Measurements from ENCODE around the gene PDE4D.
"Not testable (repeated sequence)": the region's sequence is repeated elsewhere in the genome, so short reads cannot be mapped to it uniquely, and the experiment has no call there.

The PDE4D gene

DNA sequence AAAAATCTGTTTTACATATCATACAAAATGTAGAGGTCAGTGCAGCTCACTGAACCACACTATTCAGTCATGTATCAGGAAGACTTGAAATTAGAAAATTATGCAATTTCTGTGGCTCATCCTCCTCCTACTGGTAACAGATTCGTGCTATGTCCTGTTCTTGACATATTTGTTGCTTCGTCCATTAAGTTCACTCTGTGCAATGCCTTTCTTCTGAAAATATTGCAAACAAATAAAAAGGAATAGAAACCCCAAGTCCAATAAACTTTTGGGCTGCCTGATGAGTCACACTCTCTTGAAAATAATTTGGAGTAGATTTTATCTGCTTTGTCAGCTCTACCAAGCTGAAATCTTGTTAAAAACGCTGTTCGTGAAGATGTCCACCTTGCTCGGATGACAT lies 919.4 kb downstream of the PDE4D start:
- DNase-seq = no peak

GRCh38 chr5:58972301-58972700 lies 921.2 kb downstream of the PDE4D start:
- no peak for DNase-seq

DNA sequence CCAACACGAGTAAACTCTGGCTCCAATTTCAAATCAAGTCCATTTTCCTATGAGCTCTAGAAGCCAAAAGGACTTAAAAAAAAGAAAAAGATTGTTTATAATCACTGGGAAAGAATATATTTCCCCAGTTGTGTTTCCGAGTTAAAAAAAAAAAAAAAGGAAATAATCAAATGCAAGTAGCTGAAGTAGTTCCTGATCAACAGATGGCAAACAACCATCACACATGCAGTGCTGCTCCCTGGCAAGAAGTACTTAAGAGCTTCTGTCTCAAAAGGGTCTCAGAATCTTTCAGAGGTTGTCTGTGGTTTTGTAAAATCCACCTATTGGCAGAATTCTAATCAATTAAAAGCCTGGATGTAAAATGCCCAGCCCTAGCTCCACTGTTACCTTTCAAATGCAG lies 922.8 kb downstream of the PDE4D start:
- DNase-seq = no peak

DNA sequence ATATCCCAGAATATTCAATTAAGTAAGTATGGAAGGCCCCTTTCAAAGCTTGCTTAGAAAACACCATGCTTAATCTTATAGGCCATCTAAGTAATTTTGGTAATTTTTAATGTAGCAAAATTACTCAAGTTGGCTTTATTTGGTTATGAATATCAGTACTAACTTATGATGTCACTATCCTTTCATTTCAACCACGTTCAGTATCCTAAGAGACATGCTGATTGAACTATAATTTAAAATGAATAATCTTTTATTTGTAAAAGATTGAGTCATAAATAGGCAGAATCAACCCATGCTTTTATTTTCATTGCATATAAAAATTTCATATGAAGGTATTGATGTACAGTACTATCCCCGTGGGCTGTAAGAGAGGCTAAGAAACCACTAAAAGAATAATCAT lies 923.7 kb downstream of the PDE4D start:
- no peak for DNase-seq

GRCh38 chr5:58969253-58969652 lies 924.3 kb downstream of the PDE4D start:
- DNase-seq = no peak

GRCh38 chr5:58968350-58968749 lies 925.2 kb downstream of the PDE4D start:
- no peak for DNase-seq

GRCh38 chr5:58967597-58968281 lies 925.8 kb downstream of the PDE4D start:
- no peak for DNase-seq

- no peak for DNase-seq
Observed at GRCh38 chr5:58965677-58966414, 927.7 kb downstream of the PDE4D start.

DNA sequence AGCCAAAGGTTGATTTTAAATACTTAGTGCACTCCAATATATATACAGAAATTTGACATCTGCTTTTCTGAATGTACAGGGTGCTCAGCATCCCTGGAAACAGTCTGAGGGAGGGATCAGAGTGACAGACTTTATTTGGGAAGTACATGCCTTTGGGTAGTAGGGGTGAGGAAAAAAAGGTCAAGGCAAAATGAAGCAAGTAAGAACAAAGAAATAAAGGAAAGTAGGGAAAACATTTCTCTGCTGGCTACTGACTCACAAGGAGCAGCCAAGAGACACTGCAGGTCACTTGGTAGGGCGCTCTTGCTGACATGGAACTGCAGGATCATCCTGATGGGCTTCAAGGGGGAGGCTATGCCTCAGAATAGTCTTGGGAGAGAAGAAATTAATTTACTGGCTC lies 929.7 kb downstream of the PDE4D start:
- DNase-seq = no peak

GRCh38 chr5:58963361-58963760 lies 930.2 kb downstream of the PDE4D start:
- no peak for DNase-seq

GRCh38 chr5:58961631-58962280 lies 931.8 kb downstream of the PDE4D start:
- no peak for DNase-seq

DNA sequence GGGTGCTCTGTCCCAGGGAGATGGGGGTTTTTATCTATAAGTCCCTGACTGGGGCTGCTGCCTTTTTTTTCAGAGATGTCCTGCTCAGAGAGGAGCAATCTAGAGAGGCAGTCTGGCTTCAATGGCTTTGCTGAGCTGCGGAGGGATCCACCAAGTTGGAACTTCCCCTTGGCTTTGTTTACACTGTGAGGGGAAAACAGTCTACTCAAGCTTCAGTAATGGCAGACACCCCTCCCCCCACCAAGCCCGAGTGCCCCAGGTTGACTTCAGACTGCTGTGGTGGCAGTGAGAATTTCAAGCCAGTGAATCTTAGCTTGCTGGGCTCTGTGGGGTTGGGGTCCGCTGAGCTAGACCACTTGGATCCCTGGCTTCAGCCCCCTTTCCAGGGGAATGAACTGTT lies 934.8 kb downstream of the PDE4D start:
- DNase-seq = no peak

GRCh38 chr5:58953218-58953617 lies 940.3 kb downstream of the PDE4D start:
- not testable (repeated sequence) for DNase-seq

- no peak for DNase-seq
Observed at GRCh38 chr5:58950224-58950623, 943.3 kb downstream of the PDE4D start.

DNA sequence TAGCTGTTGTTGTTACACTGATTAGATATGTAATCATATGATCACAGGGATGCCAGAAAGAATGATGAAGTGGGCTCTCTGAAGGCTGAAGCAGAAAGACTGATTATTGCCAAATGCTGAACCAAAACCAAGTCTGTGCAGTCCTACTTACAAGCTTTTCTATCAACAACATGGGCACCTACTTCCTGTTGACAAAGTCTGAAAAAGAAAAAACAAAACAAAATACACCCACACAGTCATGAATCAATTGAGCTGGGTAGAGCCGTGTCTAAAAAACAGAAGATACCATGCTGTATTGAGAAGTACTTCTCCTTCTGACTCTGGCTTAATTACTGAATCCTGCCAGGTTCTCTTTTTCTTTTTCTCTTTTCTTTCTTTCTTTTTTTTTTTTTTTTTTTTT lies 947.3 kb downstream of the PDE4D start:
- no peak for DNase-seq

GRCh38 chr5:58944221-58944620 lies 949.3 kb downstream of the PDE4D start:
- DNase-seq = no peak

GRCh38 chr5:58940446-58940845 lies 953.1 kb downstream of the PDE4D start:
- no peak for DNase-seq

DNA sequence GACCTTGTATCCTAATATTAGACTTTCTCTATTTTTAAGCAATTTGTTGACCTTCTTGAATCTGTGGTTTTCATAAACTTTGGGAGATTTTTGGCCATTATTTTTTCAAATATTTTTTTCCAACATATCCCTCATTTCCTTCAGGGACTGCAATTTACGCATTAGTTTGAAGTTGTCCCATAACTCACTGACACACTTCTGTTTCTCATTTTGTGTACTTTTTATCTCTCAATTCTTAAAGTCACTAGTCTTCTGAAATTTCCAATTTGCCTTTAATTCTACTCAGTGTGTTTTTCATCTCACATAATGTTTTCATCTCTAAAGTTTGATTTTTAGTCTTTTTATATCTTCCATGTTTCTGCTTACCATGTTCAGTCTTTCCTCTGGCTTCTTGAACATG lies 953.9 kb downstream of the PDE4D start:
- DNase-seq = no peak

GRCh38 chr5:58938563-58939424 lies 954.7 kb downstream of the PDE4D start:
- DNase-seq = no peak

DNA sequence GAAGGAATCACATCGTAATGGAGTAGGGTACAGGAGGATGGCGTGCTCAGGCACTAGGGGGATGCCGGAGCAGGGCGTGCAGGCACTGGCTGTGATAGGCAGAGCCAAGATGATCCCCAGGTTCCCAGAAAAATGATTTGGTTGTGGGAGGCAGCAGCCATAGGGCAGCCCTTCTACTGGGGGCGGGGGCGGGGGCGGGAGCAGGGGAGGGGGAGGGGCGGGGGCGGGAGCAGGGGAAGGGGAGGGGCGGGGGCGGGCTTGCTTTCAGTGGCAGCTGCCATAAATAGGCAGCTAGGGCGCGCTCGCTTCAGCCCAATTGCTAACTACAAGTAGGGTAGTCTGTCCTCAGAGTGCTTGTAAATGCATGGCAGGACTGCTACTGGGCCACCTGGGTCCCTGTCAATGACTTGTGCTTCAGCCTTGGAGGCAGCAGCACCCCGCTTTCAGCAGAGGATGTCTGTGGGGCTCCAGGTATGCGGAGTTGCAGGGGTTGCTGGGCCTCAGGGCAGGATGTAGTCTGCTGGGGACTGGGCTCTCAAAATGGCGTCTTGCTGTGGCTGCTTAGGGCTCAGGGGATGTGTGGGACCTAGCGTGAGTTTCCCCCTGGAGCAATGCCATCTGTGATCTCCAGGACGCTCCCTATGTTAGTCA lies 956.4 kb downstream of the PDE4D start:
- DNase-seq = no peak

- DNase-seq = no peak
Observed at GRCh38 chr5:58934629-58935097, 958.9 kb downstream of the PDE4D start.

DNA sequence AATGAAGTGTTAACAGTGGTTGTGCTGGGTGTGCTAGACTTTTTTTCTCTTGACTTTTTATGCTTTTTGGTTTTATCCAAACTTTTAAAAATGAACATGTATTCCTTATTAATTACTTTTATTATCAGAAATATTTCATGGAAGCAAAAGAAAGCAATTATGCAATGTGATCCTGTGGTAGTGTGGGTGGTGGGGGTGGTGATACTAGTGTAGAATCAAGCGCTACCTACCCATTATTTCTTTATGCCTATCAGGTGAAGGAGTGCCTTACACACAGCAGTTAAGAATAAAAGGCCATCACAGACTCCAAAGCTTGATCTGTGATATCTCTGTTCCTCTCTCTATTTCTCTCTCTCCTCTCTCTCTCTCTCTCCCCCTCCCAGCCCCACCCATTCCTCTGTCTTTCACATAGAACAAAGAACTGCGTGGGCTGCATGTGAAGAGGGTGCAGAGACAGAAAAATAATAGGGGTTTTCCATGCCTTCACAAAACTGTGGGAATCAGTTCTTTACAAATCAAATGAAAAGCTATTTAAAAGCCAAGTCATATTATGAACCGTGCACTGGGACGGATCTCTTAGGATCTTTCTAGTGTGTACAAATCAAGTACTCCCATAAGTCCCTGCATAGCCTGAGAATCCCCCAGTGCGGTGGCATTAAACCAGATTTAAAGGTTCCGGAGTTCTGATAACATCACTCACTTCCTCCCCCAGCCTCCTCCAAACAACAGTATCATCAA lies 959.5 kb downstream of the PDE4D start:
- DNase-seq = no peak
